LNCAP (cell line): ENCODE measurements around the gene PAMR1.

Experiments used
- TF ChIP-seq, protein P1 (sequence below): fragments of 450-650 bp; IDR thresholded peaks from 2 replicates; pipeline ENCODE4 v1.5.1; 2017; ENCODE audit warnings: mild to moderate bottlenecking

The PAMR1 gene

DNA sequence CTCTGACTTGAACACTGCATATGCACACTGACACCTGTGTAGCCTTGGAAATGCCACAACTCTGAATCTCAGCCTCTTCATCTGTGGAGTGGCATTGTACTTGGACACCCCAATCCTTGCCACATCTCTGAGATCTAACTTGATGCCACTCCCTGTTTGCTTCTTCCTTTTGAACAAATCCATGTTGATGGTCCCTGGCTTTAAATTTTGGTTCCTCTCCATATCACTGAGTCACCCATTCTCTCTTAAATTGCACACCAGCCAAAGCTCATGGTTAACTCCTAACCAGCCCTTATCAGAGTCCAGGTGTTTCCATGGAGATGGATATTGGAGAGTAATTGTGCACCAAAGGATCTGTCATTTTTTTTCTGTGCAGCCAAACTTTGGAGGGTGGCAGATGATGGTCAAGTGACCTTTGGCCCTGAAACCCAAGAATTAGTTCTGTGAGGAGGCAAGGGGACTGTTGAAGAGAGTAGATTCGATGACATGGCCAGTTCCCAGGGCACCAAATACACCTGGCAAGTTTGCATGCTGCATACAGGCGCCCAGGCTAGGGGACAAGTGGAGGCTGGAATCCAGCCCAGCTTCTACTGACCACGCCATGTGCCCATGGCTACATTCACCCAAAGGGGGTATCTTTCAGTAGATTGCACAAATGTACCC is 25.1 kb upstream of the PAMR1 start:
- TF ChIP-seq, protein P1, sequence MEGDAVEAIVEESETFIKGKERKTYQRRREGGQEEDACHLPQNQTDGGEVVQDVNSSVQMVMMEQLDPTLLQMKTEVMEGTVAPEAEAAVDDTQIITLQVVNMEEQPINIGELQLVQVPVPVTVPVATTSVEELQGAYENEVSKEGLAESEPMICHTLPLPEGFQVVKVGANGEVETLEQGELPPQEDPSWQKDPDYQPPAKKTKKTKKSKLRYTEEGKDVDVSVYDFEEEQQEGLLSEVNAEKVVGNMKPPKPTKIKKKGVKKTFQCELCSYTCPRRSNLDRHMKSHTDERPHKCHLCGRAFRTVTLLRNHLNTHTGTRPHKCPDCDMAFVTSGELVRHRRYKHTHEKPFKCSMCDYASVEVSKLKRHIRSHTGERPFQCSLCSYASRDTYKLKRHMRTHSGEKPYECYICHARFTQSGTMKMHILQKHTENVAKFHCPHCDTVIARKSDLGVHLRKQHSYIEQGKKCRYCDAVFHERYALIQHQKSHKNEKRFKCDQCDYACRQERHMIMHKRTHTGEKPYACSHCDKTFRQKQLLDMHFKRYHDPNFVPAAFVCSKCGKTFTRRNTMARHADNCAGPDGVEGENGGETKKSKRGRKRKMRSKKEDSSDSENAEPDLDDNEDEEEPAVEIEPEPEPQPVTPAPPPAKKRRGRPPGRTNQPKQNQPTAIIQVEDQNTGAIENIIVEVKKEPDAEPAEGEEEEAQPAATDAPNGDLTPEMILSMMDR: no peak

DNA sequence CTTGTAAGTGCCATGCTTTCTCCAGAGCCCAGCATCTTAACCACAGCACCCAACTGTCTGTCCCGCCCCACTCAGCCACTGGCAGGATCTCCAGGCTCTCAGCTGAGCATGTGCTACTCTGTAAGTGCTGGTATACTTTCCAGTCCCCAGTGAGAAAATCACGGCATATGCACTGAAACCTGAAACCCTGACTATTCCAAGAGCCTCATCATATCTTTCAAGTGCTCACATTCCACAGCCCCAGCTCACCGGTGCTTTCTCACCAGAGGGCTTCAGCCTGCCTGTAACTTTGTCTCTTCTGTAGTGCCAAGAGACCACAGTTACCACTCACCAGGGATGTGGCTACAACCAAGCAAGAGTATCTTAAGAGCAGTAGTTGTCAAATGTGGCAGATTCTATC is 24.4 kb upstream of the PAMR1 start:
- TF ChIP-seq, protein P1: no peak

DNA sequence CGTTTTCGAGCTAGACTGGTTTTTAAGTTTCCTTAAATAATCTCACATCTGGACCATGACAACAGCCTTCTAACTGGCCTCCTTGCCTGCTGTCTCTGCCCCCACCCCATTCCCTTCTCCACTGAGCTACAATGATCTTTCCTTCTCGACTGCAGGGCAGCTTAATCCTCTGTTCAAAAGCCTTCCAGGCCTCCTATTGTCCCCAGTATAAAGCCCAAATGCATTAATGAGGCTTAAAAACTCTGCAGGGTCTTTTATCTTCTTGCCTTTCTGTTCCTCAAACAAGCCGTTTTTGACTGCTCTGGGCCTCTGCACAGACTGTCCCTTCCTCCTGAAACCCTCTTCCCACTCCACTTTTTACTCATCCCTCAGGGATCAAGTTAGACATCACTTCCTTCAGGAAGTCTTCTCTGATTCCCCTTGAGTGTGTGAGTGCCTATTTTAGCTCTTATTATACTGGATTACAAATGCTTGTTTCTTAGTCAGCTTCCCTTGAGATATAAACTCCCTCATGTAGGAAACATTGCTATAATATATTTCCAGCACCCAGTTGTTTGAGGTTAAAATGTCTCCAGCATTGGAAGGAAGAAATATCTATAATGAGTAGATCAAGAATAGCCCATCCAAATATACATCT is 23.6 kb upstream of the PAMR1 start:
- TF ChIP-seq, protein P1: no peak

DNA sequence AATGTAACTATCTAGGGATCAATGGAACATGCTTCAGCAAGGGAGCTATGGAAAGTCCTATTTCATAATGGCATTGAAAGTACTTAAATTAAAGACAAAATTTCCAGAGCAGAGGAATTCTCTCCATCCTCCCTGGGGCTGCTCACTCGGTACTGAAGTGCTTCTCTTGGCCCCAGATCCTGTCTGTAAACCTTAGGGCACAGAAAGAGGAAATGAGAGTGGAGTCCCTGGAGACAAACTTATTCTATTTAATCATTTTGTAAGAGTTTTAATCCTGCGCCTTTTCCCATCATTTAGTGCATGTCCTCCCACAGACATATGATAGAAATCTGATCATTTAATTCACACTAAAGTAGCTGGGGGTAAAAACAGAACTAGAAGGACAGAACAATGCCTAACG is 20.9 kb upstream of the PAMR1 start:
- TF ChIP-seq, protein P1: no peak

DNA sequence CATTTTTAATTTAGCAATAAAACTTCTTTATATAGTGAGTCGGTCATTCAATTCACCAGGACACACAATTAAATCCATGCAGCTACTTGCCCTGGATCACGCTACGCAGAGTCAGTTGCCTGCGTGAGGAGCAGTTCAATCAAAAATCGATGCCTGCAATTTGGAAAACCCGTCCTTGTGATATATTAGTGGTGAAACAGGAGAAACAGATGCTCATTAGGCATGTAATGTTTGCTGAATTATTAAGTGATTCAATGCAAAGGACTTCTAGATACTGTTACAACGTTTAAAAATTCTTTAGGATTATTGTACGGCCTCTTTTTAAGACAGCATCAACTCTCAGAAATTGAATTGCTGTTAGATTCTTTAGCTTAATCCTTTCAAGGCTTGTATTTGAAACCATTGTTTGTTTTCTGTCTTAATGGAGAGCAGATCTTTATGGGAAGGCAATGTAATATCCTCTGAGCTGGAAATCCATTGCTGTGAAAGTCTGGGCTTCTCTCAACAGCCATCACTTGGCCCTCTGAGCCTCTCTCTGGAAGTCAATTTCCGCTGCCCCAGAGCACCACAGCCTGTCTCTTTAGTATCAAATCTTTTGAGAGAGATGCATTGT is 20.1 kb upstream of the PAMR1 start:
- TF ChIP-seq, protein P1: no peak

DNA sequence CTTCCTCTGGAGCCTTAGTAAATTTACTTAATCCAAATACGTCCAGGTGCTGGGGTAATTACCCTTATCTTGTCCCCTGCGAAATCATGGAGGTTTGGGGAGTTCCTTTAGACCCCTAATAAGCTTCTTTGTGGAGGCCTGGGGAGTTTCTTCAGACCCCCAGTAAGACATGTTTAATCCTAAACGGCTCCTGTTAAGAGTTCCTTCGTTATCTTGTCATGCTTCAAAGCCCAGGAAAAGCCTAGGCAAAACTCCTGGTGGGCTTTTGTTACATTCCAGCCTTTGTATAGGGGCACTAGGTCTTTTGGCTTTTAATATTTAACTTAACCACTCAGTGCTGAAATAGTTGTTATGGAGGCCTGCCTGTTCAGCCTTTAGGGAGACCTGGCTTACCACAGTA is 18.1 kb upstream of the PAMR1 start:
- TF ChIP-seq, protein P1: no peak

DNA sequence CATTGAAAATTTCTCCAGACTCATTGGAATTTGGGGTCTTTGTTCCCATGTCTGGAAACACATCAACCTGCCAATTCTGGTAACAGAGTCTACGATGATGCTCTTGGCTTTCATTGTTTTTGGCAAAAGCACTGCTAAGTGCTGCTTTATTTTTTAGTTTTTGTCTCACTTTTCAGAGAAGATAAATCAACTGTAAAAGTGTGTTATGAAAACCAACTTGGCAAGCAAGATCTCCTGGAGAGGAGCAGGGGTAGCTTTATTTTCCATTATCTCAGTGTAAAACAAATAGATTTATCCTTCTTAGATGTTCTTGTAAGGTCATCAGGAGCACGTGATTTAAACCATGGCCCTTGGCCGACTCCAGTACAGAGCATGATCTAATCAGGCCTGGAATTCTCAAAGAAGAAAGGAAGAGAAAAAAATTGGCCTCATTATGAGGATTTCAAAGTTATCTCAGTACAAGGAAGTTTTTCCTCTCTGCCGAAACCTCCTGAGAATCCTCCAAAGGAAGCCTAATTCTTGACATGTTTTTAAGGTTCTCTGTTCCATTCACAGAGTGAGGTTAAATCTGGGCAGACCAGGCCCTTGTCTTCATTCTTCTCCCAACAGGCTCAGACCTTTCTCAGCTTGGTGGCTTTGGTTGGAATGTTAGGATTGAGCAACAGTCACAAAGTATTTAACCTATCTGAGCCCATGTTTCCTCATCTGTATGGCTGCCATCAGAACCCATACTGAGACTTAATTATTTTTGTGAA is 16.4 kb upstream of the PAMR1 start:
- TF ChIP-seq, protein P1: no peak
